GM12878 (cell line): Measurements from ENCODE around the gene MCCD1. TPM values are rescaled to one million over a fixed set of nuclear protein-coding genes. Genes with fewer than 3 reads are reported as not detected.
A peak's percentile ranks its signal among the peaks of the same experiment; 100 is the strongest.

ENCODE experiments used
- CTCF ChIP-seq, 3 experiments: IDR thresholded peaks in 2 of 3; conservative IDR thresholded peaks in 1 of 3; 2 replicates each; pipeline ENCODE4 v1.5.1; 2011; ENCODE audit warnings: low read depth in 3 of 3, low read length in 3 of 3, mild to moderate bottlenecking in 3 of 3, control low read depth in 2 of 3, moderate library complexity in 2 of 3, inconsistent platforms in 1 of 3, mixed read lengths in 1 of 3; ENCODE audit not compliant: control insufficient read depth in 2 of 3, insufficient read depth in 1 of 3; ENCODE audit errors: extremely low read depth in 1 of 3
- HDGF ChIP-seq: fragments of 450-650 bp; IDR thresholded peaks from 2 replicates; pipeline ENCODE4 v1.6.1; 2016; ENCODE audit warnings: antibody characterized with exemption
- NFYA ChIP-seq: IDR thresholded peaks from 2 replicates; pipeline ENCODE4 v1.6.1; 2011; ENCODE audit warnings: low read depth, mild to moderate bottlenecking, low read length, improper control_type of control experiment, borderline replicate concordance
- RELA ChIP-seq: fragments of 450-650 bp; IDR thresholded peaks from 2 replicates; pipeline ENCODE4 v1.8.0; 2014; ENCODE audit warnings: borderline replicate concordance; ENCODE audit not compliant: partially characterized antibody
- REST ChIP-seq: IDR thresholded peaks from 2 replicates; pipeline ENCODE4 v1.6.1; 2012; ENCODE audit warnings: mild to moderate bottlenecking, low read depth, low read length
- polyA plus RNA-seq, 11 experiments: library from polyadenylated mRNA; depleted of rRNA in 4 of 11; unstranded in 6 of 11; stranded (reverse) in 5 of 11; fragments of >200 nt; fragmentation: Nextera tagmentation in 4 of 11; fragmentation: Illumina TruSeq in 1 of 11; extraction: Ambion mirVana in 4 of 11; extraction: Trizol in 1 of 11; gene quantifications; 1 replicate in 1 of 11; 2 replicates in 10 of 11; pipeline versions ENCODE4 v1.2.1 to v1.2.3, GENCODE V29; 2011 to 2016; ENCODE audit warnings: inconsistent platforms in 2 of 11, missing spikeins in 2 of 11, low read depth in 1 of 11
- total RNA-seq, 4 experiments: library from RNA; depleted of rRNA in 3 of 4; stranded (reverse); fragments of >200 nt in 3 of 4; fragmentation: Illumina TruSeq in 1 of 4; extraction: Trizol in 1 of 4; gene quantifications; 2 replicates each; pipeline versions ENCODE4 v1.2.1 to v1.2.3, GENCODE V29; 2013 to 2021
- TF ChIP-seq, protein P1 (sequence below): IDR thresholded peaks from 2 replicates; pipeline ENCODE4 v1.6.1; 2011; ENCODE audit warnings: mild to moderate bottlenecking, low read depth, low read length, moderate library complexity; ENCODE audit not compliant: insufficient replicate concordance

Gene MCCD1
- total and polyA plus RNA-seq, 10 of the 15 experiments (the other 5 are each of a cell fraction or from before 2014, with no cell fraction given) = not detected

- peak in 2 of 3 experiments; percentile 20 to 28; a peak in 3 of 6 replicates for TF ChIP-seq CTCF (IDR thresholded peaks at IDR 0.05 in 2 of 3, conservative IDR thresholded peaks at IDR 0.05 in 1 of 3; ENCODE audit: control insufficient read depth in 2 of 3, extremely low read depth in 1 of 3, insufficient read depth in 1 of 3, low read depth in 3 of 3, low read length in 3 of 3)
- TF ChIP-seq, protein P1, sequence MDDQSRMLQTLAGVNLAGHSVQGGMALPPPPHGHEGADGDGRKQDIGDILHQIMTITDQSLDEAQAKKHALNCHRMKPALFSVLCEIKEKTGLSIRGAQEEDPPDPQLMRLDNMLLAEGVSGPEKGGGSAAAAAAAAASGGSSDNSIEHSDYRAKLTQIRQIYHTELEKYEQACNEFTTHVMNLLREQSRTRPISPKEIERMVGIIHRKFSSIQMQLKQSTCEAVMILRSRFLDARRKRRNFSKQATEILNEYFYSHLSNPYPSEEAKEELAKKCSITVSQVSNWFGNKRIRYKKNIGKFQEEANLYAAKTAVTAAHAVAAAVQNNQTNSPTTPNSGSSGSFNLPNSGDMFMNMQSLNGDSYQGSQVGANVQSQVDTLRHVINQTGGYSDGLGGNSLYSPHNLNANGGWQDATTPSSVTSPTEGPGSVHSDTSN = peak; percentile 1
- TF ChIP-seq RELA = no peak
- peak; percentile 89; the same call in 1 of the 2 replicates for TF ChIP-seq HDGF
- TF ChIP-seq REST = no peak
- no peak for TF ChIP-seq NFYA
Observed at GRCh38 chr6:31574106-31575061, 45.6 kb downstream of the MCCD1 start (continued).
